NCI-H146 treated with DMSO at 0.1 percent for 48 hours (cell line): ENCODE results near the gene ANO9.

Experiments
- DNase-seq: peaks from one replicate; lab custom pipeline; 2025; ENCODE audit not compliant: unreplicated experiment; lab: John Stamatoyannopoulos, UW

Gene ANO9

GRCh38 chr11:387193-387793 is 54.5 kb downstream of the ANO9 start:
- DNase-seq = no peak

- DNase-seq = no peak
Measured at GRCh38 chr11:386483-386882, 55.3 kb downstream of the ANO9 start.

GRCh38 chr11:385594-386351 is 56.0 kb downstream of the ANO9 start:
- DNase-seq = no peak

- no peak for DNase-seq
Measured at GRCh38 chr11:384511-384910, 57.3 kb downstream of the ANO9 start.

- DNase-seq = no peak
Measured at GRCh38 chr11:383431-383830, 58.4 kb downstream of the ANO9 start.

GRCh38 chr11:382081-382629 is 59.7 kb downstream of the ANO9 start:
- no peak for DNase-seq

- no peak for DNase-seq
Measured at GRCh38 chr11:381501-382072, 60.2 kb downstream of the ANO9 start.

GRCh38 chr11:380996-381395 is 60.8 kb downstream of the ANO9 start:
- no peak for DNase-seq

GRCh38 chr11:380491-380890 is 61.3 kb downstream of the ANO9 start:
- DNase-seq = no peak

- DNase-seq = no peak
Measured at GRCh38 chr11:380095-380480, 61.7 kb downstream of the ANO9 start.

- DNase-seq = no peak
Measured at GRCh38 chr11:379205-380094, 62.4 kb downstream of the ANO9 start.

GRCh38 chr11:377883-378500 is 63.8 kb downstream of the ANO9 start:
- no peak for DNase-seq

- no peak for DNase-seq
Measured at GRCh38 chr11:377174-377865, 64.5 kb downstream of the ANO9 start.

- DNase-seq = no peak
Measured at GRCh38 chr11:376531-377173, 65.2 kb downstream of the ANO9 start.

GRCh38 chr11:375065-376025 is 66.5 kb downstream of the ANO9 start:
- no peak for DNase-seq

- DNase-seq = no peak
Measured at GRCh38 chr11:373716-374551, 67.9 kb downstream of the ANO9 start.

- no peak for DNase-seq
Measured at GRCh38 chr11:372809-373715, 68.7 kb downstream of the ANO9 start.
